CD8-positive, alpha-beta memory T cell (primary cell): Measurements from ENCODE around the gene GET4. TPM values are rescaled to one million over a fixed set of nuclear protein-coding genes. Genes with fewer than 3 reads are reported as not detected.

Source experiments
- CTCF ChIA-PET: fragments of 350-600 bp; sonication (Branson Sonifier 250); formaldehyde crosslinking; loops from one replicate; lab custom pipeline; 2021; ENCODE audit warnings: antibody characterized with exemption; lab: Charles Lee
- POLR2A ChIA-PET: fragments of 350-600 bp; sonication (Branson Sonifier 250); formaldehyde crosslinking; loops from one replicate; lab custom pipeline; 2021; ENCODE audit warnings: antibody characterized with exemption; lab: Charles Lee
- DNase-seq, 5 donors: peaks; one replicate each; pipeline versions ENCODE4 v3.0.0 to v3.0.0-alpha.2; 2020 to 2022; ENCODE audit warnings: mixed read lengths in 1 of 5
- H3K27ac ChIP-seq: one replicate; pipeline ENCODE4 v1.7.0; 2013; ENCODE audit warnings: low read depth, mild to moderate bottlenecking, low read length, moderate library complexity
- H3K27me3 ChIP-seq: 2 replicates; pipeline ENCODE4 v1.7.0; 2013; ENCODE audit warnings: low read length, mild to moderate bottlenecking; ENCODE audit not compliant: insufficient read depth, poor library complexity, severe bottlenecking
- H3K36me3 ChIP-seq: 2 replicates; pipeline ENCODE4 v1.7.0; 2013; ENCODE audit warnings: mild to moderate bottlenecking, low read length, moderate library complexity; ENCODE audit not compliant: insufficient read depth
- H3K4me1 ChIP-seq: 2 replicates; pipeline ENCODE4 v1.7.0; 2013; ENCODE audit warnings: mild to moderate bottlenecking, low read length, moderate library complexity; ENCODE audit not compliant: insufficient read depth
- H3K4me3 ChIP-seq: 2 replicates; pipeline ENCODE4 v1.7.0; 2013; ENCODE audit warnings: mild to moderate bottlenecking, low read length
- H3K9me3 ChIP-seq: 2 replicates; pipeline ENCODE4 v1.7.0; 2013; ENCODE audit warnings: mild to moderate bottlenecking, low read length
- H3K27ac Mint-ChIP-seq, 8 donors: one replicate each; pipeline ENCODE4 v1.8.0; 2020 to 2021; ENCODE audit warnings: mixed read lengths in 8 of 8, mild to moderate bottlenecking in 6 of 8, inconsistent platforms in 3 of 8, moderate library complexity in 3 of 8
- H3K27me3 Mint-ChIP-seq, 2 donors: one replicate each; pipeline ENCODE4 v1.8.0; 2020 to 2021; ENCODE audit warnings: mixed read lengths in 2 of 2, mild to moderate bottlenecking in 1 of 2, moderate library complexity in 1 of 2
- H3K36me3 Mint-ChIP-seq, 3 donors: one replicate each; pipeline ENCODE4 v1.8.0; 2020 to 2021; ENCODE audit warnings: mixed read lengths in 3 of 3, inconsistent platforms in 1 of 3, mild to moderate bottlenecking in 1 of 3
- H3K4me1 Mint-ChIP-seq, 3 donors: one replicate each; pipeline ENCODE4 v1.8.0; 2020 to 2021; ENCODE audit warnings: mixed read lengths in 3 of 3, inconsistent platforms in 1 of 3, mild to moderate bottlenecking in 1 of 3
- H3K4me3 Mint-ChIP-seq, 7 donors: one replicate each; pipeline ENCODE4 v1.8.0; 2020 to 2021; ENCODE audit warnings: mixed read lengths in 7 of 7, mild to moderate bottlenecking in 6 of 7, moderate library complexity in 4 of 7, inconsistent platforms in 2 of 7
- H3K9me3 Mint-ChIP-seq, 5 donors: one replicate each; pipeline ENCODE4 v1.8.0; 2020 to 2022; ENCODE audit warnings: mixed read lengths in 5 of 5, mild to moderate bottlenecking in 3 of 5, moderate library complexity in 2 of 5, inconsistent platforms in 1 of 5
- polyA plus RNA-seq: library from polyadenylated mRNA; unstranded; fragments of 300-500 nt; fragmentation: Illumina TruSeq; gene quantifications from one replicate; pipeline ENCODE4 v1.2.3, GENCODE V29; 2021
- total RNA-seq, 2 experiments: library from RNA; stranded (reverse); gene quantifications; one replicate each; pipeline ENCODE4 v1.2.3, GENCODE V29; 2021

Gene GET4
- total and polyA plus RNA-seq, 3 experiments from 2014 or later: 33.6 to 44.9 (median 39.9) TPM

GRCh38 chr7:863106-863505, 13.2 kb upstream of the GET4 start:
- H3K4me1 ChIP-seq: no peaks in the 10 kb centered on the region
- ChIA-PET CTCF (interaction anchor here (1.0 kb wide), 1 partner anchor 11 kb away, joined by 3 read pairs; no protein-coding TSS in a partner anchor), POLR2A (no interaction called here)
- no peaks in the 10 kb centered on the region for H3K9me3 Mint-ChIP-seq
- no peak overlapping the region for H3K4me3 ChIP-seq
- H3K27me3 Mint-ChIP-seq: peaks cover 0 to 2% of the 10 kb centered on the region in 2 donors
- peaks cover 35% of the 10 kb centered on the region for H3K36me3 ChIP-seq
- H3K27ac ChIP-seq: no peak overlapping the region
- H3K27me3 ChIP-seq: no peaks in the 10 kb centered on the region
- peak overlapping the region in 1 of 8 donors; percentile 21 for H3K27ac Mint-ChIP-seq
- no peak for DNase-seq
- H3K36me3 Mint-ChIP-seq: peaks cover 27 to 77% (median 33%) of the 10 kb centered on the region in 3 donors
- no peaks in the 10 kb centered on the region for H3K9me3 ChIP-seq
- no peaks in the 10 kb centered on the region for H3K4me1 Mint-ChIP-seq
- no peak overlapping the region for H3K4me3 Mint-ChIP-seq

GRCh38 chr7:865921-866320, 10.4 kb upstream of the GET4 start:
- H3K36me3 Mint-ChIP-seq: peaks cover 20 to 66% (median 23%) of the 10 kb centered on the region in 3 donors
- H3K4me3 Mint-ChIP-seq: no peak overlapping the region
- Histone ChIP-seq H3K4me1 (no peaks in the 10 kb centered on the region), H3K36me3 (peaks cover 34% of the 10 kb centered on the region), H3K27me3 (no peaks in the 10 kb centered on the region), H3K9me3 (no peaks in the 10 kb centered on the region), H3K27ac (no peak overlapping the region), H3K4me3 (no peak overlapping the region)
- ChIA-PET CTCF (no interaction called here), POLR2A (no interaction called here)
- no peak for DNase-seq
- H3K4me1 Mint-ChIP-seq: no peaks in the 10 kb centered on the region
- peaks cover 0 to 2% of the 10 kb centered on the region in 2 donors for H3K27me3 Mint-ChIP-seq
- H3K9me3 Mint-ChIP-seq: no peaks in the 10 kb centered on the region
- H3K27ac Mint-ChIP-seq: no peak overlapping the region

- POLR2A ChIA-PET: interaction anchor here (0.6 kb wide), 1 partner anchor 226 kb away, joined by 3 read pairs; no protein-coding TSS in a partner anchor
- DNase-seq: no peak
These were observed 9.4 kb upstream of the GET4 start for GRCh38 chr7:867001-867405.

GRCh38 chr7:867406-868188, 8.8 kb upstream of the GET4 start:
- Histone ChIP-seq H3K27ac (no peak overlapping the region), H3K4me1 (no peaks in the 10 kb centered on the region), H3K27me3 (no peaks in the 10 kb centered on the region), H3K4me3 (no peak overlapping the region), H3K36me3 (peaks cover 24% of the 10 kb centered on the region), H3K9me3 (no peaks in the 10 kb centered on the region)
- H3K27ac Mint-ChIP-seq: no peak overlapping the region
- POLR2A ChIA-PET: interaction anchor here (0.6 kb wide), 1 partner anchor 226 kb away, joined by 3 read pairs; no protein-coding TSS in a partner anchor
- DNase-seq: no peak
- CTCF ChIA-PET: interaction anchor here (1.1 kb wide), 1 partner anchor 36 kb away, joined by 3 read pairs; no protein-coding TSS in a partner anchor
- H3K4me3 Mint-ChIP-seq: no peak overlapping the region
- H3K9me3 Mint-ChIP-seq: no peaks in the 10 kb centered on the region
- no peaks in the 10 kb centered on the region for H3K4me1 Mint-ChIP-seq
- H3K27me3 Mint-ChIP-seq: peaks cover 0 to 2% of the 10 kb centered on the region in 2 donors
- peaks cover 9 to 63% (median 17%) of the 10 kb centered on the region in 3 donors for H3K36me3 Mint-ChIP-seq

More at GRCh38 chr7:867001-867405, 9.4 kb upstream of the GET4 start:
- Mint-ChIP-seq H3K27me3 (peaks cover 0 to 2% of the 10 kb centered on the region in 2 donors), H3K27ac (peak overlapping the region in 1 of 8 donors; percentile 79), H3K9me3 (no peaks in the 10 kb centered on the region), H3K36me3 (peaks cover 15 to 63% (median 21%) of the 10 kb centered on the region in 3 donors), H3K4me1 (no peaks in the 10 kb centered on the region), H3K4me3 (no peak overlapping the region)
- Histone ChIP-seq H3K36me3 (peaks cover 24% of the 10 kb centered on the region), H3K27me3 (no peaks in the 10 kb centered on the region), H3K4me1 (no peaks in the 10 kb centered on the region), H3K9me3 (no peaks in the 10 kb centered on the region), H3K4me3 (no peak overlapping the region), H3K27ac (no peak overlapping the region)
- CTCF ChIA-PET: interaction anchor here (1.1 kb wide), 1 partner anchor 35 kb away, joined by 3 read pairs; no protein-coding TSS in a partner anchor

- no peaks in the 10 kb centered on the region for H3K9me3 ChIP-seq
- H3K27ac ChIP-seq: no peak overlapping the region
- peaks cover 1% of the 10 kb centered on the region for H3K4me1 ChIP-seq
- DNase-seq: no peak
- peaks cover 23% of the 10 kb centered on the region for H3K36me3 ChIP-seq
- ChIA-PET CTCF (no interaction called here), POLR2A (no interaction called here)
- Mint-ChIP-seq H3K4me3 (no peak overlapping the region), H3K9me3 (no peaks in the 10 kb centered on the region), H3K4me1 (peaks cover 2% of the 10 kb centered on the region in 3 donors), H3K36me3 (peaks cover 9 to 66% (median 18%) of the 10 kb centered on the region in 3 donors), H3K27me3 (peaks cover 0 to 2% of the 10 kb centered on the region in 2 donors), H3K27ac (no peak overlapping the region)
- H3K4me3 ChIP-seq: no peak overlapping the region
- H3K27me3 ChIP-seq: no peaks in the 10 kb centered on the region
These were observed 8.2 kb upstream of the GET4 start for GRCh38 chr7:868189-868486.

GRCh38 chr7:869348-869747, 7.0 kb upstream of the GET4 start:
- no peak overlapping the region for H3K27ac ChIP-seq
- H3K4me3 ChIP-seq: no peak overlapping the region
- no peaks in the 10 kb centered on the region for H3K27me3 ChIP-seq
- H3K9me3 Mint-ChIP-seq: no peaks in the 10 kb centered on the region
- H3K4me3 Mint-ChIP-seq: no peak overlapping the region
- peaks cover 0 to 2% of the 10 kb centered on the region in 2 donors for H3K27me3 Mint-ChIP-seq
- peaks cover 10% of the 10 kb centered on the region for H3K4me1 ChIP-seq
- no peak for DNase-seq
- CTCF ChIA-PET: interaction anchor here (1.2 kb wide), 1 partner anchor 548 kb away, joined by 3 read pairs; no protein-coding TSS in a partner anchor
- H3K4me1 Mint-ChIP-seq: peaks cover 10% of the 10 kb centered on the region in 3 donors
- H3K36me3 Mint-ChIP-seq: peaks cover 4 to 61% (median 15%) of the 10 kb centered on the region in 3 donors
- H3K27ac Mint-ChIP-seq: no peak overlapping the region
- POLR2A ChIA-PET: no interaction called here
- H3K9me3 ChIP-seq: no peaks in the 10 kb centered on the region
- H3K36me3 ChIP-seq: peaks cover 23% of the 10 kb centered on the region

GRCh38 chr7:871900-872537, 4.3 kb upstream of the GET4 start:
- Histone ChIP-seq H3K36me3 (peaks cover 20% of the 10 kb centered on the region), H3K4me1 (peaks cover 17% of the 10 kb centered on the region), H3K4me3 (no peak overlapping the region), H3K9me3 (no peaks in the 10 kb centered on the region), H3K27ac (no peak overlapping the region), H3K27me3 (no peaks in the 10 kb centered on the region)
- Mint-ChIP-seq H3K27ac (peak overlapping the region in 3 of 8 donors; percentile 82 to 93 (median 82)), H3K9me3 (no peaks in the 10 kb centered on the region), H3K36me3 (peaks cover 4 to 45% (median 7%) of the 10 kb centered on the region in 3 donors), H3K4me3 (no peak overlapping the region), H3K27me3 (no peaks in the 10 kb centered on the region), H3K4me1 (peaks cover 10% of the 10 kb centered on the region in 3 donors)
- ChIA-PET CTCF (interaction anchor here (1.2 to 2.7 kb wide), 8 partner anchors 13 to 550 kb away, joined by 3 to 22 read pairs (median 6); no protein-coding TSS in a partner anchor), POLR2A (no interaction called here)
- DNase-seq: no peak
